Pancreas (tissue), 10 donors: ENCODE data around the gene SSNA1. TPM values are rescaled to one million over a fixed set of nuclear protein-coding genes. Genes with fewer than 3 reads are reported as not detected.

ENCODE experiments used
- ATAC-seq, 4 donors: fragments of 200-7000 bp; cut with Tn5 transposase; one replicate each; pipeline versions ENCODE4 v1.8.0 to v1.9.1; 2020; ENCODE audit warnings: mild to moderate bottlenecking in 4 of 4, moderate library complexity in 4 of 4
- DNase-seq, 6 donors: peaks; one replicate each; pipeline ENCODE4 v3.0.0-alpha.2; 2020
- FAIRE-seq: peaks from 2 replicates; lab custom pipeline; 2012; peaks lifted over from hg19 to GRCh38; lab: Jason Lieb, UNC
- H3K27ac ChIP-seq, 4 donors: fragments of 200-600 bp; sonication (generic); 1 replicate in 3 of 4; 2 replicates in 1 of 4; pipeline versions ENCODE4 v1.5.0 to v1.8.0; 2020
- H3K27me3 ChIP-seq, 4 donors: fragments of 200-600 bp; one replicate each; pipeline ENCODE4 v1.8.0; 2021
- H3K36me3 ChIP-seq, 3 donors: fragments of 200-600 bp; sonication (generic) in 1 of 3; one replicate each; pipeline versions ENCODE4 v1.5.0 to v1.8.0; 2020 to 2021
- H3K4me1 ChIP-seq, 3 donors: fragments of 200-600 bp; one replicate each; pipeline ENCODE4 v1.8.0; 2021
- H3K4me3 ChIP-seq, 4 donors: fragments of 200-600 bp; sonication (generic) in 2 of 4; one replicate each; pipeline versions ENCODE4 v1.5.0 to v1.8.0; 2020 to 2021
- H3K9me3 ChIP-seq, 4 donors: fragments of 200-600 bp; one replicate each; pipeline ENCODE4 v1.8.0; 2021
- WGBS, 2 donors: extraction: QIAGEN DNeasy Blood & Tissue Kit; methylation state at CpG; one replicate each; pipeline ENCODE4 v1.1.7; 2013; 5-methylcytosine and 5-hydroxymethylcytosine counted together
- intact Hi-C, 3 donors: fragments of 100-400 bp; cut with DNase I; formaldehyde crosslinking; loops; one replicate each; pipeline versions ENCODE4 v1.11.1 to v1.14.2; 2022
- polyA plus RNA-seq, 2 donors: library from polyadenylated mRNA; stranded (reverse); fragments of 200-250 nt; gene quantifications; one replicate each; pipeline ENCODE4 v1.2.3, GENCODE V29; 2013
- total RNA-seq, 6 donors: library from RNA; stranded (reverse); fragmentation: NEBNext Ultra II Directional in 4 of 6; extraction: Animal tissue kit (Norgen Biotek cat#: 25700) in 4 of 6; gene quantifications; one replicate each; pipeline versions ENCODE4 v1.2.1 to v1.2.4, GENCODE V29; 2021 to 2023
- TF ChIP-seq, protein P1 (sequence below), 4 donors: fragments of 200-600 bp; sonication (generic) in 3 of 4; IDR thresholded peaks; one replicate each; pipeline versions ENCODE4 v1.5.0 to v1.8.0; 2021; ENCODE audit warnings: antibody characterized with exemption in 4 of 4
- donor health status: healthy with polysubstance abuse.
- donor health status: DM: no; HTN: no; CAD: no; lungs with moderate emphysema.
- donor health status: DM: no; HTN: no; CAD: no.
- donor health status: control.
- donor health status: control.
- donor health status: Bipolar disorder and iron deficiency.
- donor health status: DM: yes; HTN: yes; CAD: no.
- donor health status: DM: no; HTN: no; CAD: no.
- donor health status: DM: no; HTN: no; CAD: no.
- donor health status: DM: yes; HTN: yes; CAD: no.

SSNA1 gene
- total and polyA plus RNA-seq, 8 donors: 30.8 to 81.0 (median 41.1) TPM

DNA sequence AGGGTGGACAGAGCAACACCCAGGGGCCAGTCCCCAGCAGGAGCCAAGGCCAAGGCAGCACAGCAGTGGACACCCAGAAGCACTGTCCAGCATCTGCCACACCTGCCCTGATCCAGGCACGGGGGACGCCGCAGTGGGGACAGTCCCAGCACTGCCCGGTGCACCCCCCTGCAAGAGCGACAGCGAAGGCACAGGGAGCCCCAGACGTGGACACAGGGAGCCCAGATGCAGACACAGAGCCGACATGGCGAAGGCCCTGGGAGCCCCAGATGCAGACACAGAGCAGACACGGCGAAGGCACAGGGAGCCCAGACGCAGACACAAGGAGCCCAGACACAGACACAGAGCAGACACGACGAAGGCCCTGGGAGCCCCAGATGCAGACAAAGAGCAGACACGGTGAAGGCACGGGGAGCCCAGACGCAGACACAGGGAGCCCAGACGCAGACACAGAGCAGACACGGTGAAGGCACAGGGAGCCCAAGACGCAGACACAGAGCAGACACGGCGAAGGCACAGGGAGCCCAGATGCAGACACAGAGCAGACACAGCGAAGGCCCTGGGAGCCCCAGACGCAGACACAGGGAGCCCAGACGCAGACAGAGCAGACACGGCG is 4.4 kb upstream of the SSNA1 start:
- no peaks in the 10 kb centered on the region for H3K27me3 ChIP-seq
- H3K36me3 ChIP-seq: peaks cover 0 to 52% (median 42%) of the 10 kb centered on the region in 3 donors
- DNase-seq: no peak
- FAIRE-seq: no peak
- H3K4me1 ChIP-seq: peaks cover 11 to 20% (median 16%) of the 10 kb centered on the region in 3 donors
- H3K4me3 ChIP-seq: no peak overlapping the region
- no peak for ATAC-seq
- no peak overlapping the region for H3K27ac ChIP-seq
- TF ChIP-seq, protein P1, sequence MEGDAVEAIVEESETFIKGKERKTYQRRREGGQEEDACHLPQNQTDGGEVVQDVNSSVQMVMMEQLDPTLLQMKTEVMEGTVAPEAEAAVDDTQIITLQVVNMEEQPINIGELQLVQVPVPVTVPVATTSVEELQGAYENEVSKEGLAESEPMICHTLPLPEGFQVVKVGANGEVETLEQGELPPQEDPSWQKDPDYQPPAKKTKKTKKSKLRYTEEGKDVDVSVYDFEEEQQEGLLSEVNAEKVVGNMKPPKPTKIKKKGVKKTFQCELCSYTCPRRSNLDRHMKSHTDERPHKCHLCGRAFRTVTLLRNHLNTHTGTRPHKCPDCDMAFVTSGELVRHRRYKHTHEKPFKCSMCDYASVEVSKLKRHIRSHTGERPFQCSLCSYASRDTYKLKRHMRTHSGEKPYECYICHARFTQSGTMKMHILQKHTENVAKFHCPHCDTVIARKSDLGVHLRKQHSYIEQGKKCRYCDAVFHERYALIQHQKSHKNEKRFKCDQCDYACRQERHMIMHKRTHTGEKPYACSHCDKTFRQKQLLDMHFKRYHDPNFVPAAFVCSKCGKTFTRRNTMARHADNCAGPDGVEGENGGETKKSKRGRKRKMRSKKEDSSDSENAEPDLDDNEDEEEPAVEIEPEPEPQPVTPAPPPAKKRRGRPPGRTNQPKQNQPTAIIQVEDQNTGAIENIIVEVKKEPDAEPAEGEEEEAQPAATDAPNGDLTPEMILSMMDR (IDR thresholded peaks at IDR 0.05): no peak
- intact Hi-C loops: no loop called here
- H3K9me3 ChIP-seq: no peaks in the 10 kb centered on the region
- 92 to 96% methylated on average over 27 of the region's 27 CpGs for WGBS, 2 donors

DNA sequence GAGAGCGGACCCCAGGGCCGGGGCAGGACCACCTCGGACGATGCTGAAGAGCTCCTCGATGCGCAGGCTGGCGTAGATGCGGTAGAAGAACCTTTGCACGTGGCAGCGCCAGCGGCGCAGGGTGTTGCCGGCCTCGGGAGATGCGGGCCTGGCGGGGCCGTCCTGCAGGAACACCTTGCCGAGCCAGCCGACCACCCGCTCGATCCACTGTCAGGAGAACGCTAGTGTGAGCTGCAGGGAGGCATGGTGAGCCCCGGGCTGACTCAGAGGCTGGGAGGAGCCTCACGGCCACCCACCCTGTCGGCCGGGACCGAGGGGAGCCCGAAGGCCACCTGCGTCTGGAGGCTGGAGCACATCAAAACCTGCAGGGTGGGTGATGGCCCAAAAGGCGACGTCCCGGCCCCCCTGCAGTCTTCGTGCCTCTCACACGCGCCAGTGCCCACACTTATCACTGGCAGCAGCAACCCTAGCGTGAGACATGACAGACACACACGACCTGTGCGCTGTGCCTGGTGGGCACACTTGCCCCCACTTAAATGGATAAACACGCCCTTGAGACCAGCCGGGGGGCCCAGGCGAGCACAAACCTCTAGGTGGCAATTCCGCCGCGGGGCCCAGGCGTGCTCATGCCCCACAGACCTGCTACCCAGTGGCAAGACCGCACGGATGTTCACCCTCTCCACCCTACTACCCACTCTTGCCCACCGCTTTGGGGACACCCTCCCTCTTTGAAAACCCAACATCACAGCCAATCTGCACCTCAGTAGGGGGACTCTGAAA is 3.4 kb upstream of the SSNA1 start:
- 89 to 90% methylated on average over 48 of the region's 48 CpGs for WGBS, 2 donors

DNA sequence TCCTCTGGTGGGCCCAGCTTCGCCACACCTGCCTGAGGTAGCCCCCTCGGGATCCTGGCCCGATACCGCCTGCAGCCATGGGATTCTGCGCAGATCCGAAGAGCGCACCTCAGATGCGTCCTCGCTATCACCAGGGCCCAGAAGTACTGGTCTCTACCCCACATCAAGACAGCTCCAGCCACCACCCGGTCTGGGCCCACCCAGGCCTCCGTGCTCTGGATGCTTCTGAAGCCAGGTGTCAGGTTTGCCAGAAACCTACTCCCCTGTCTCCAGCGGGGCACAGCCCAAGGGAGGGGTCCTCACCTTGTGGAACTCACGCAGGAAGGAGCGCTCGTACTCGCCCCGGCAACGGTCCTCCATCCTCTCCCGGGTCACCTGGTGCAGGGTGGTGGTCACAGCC is 2.6 kb upstream of the SSNA1 start:
- TF ChIP-seq, protein P1 (IDR thresholded peaks at IDR 0.05): no peak
- peaks cover 0 to 37% (median 31%) of the 10 kb centered on the region in 3 donors for H3K36me3 ChIP-seq
- DNase-seq (no peak), FAIRE-seq (no peak), ATAC-seq (no peak)
- no peaks in the 10 kb centered on the region for H3K27me3 ChIP-seq
- no peaks in the 10 kb centered on the region for H3K9me3 ChIP-seq
- intact Hi-C loops: loop anchor here in 1 of 3 donors (5.0 kb wide), 1 partner anchor 69 kb away; no protein-coding TSS in a partner anchor
- whole genome bisulfite sequencing, 2 donors: 89 to 92% methylated on average over 19 of the region's 19 CpGs
- no peak overlapping the region for H3K27ac ChIP-seq
- peaks cover 25 to 34% (median 34%) of the 10 kb centered on the region in 3 donors for H3K4me1 ChIP-seq
- H3K4me3 ChIP-seq: no peak overlapping the region

More for the DNA sequence above, 3.4 kb upstream of the SSNA1 start:
- Histone ChIP-seq H3K36me3 (peaks cover 0 to 46% (median 38%) of the 10 kb centered on the region in 3 donors), H3K27ac (no peak overlapping the region), H3K4me1 (peaks cover 19 to 26% (median 25%) of the 10 kb centered on the region in 3 donors), H3K27me3 (no peaks in the 10 kb centered on the region), H3K4me3 (no peak overlapping the region), H3K9me3 (no peaks in the 10 kb centered on the region)
- DNase-seq (peak in 1 of 6 donors; percentile 36), FAIRE-seq (no peak), ATAC-seq (no peak)
- TF ChIP-seq, protein P1 (IDR thresholded peaks at IDR 0.05): no peak
- intact Hi-C loops: loop anchor here in 1 of 3 donors (5.0 kb wide), 1 partner anchor 68 kb away; no protein-coding TSS in a partner anchor

DNA sequence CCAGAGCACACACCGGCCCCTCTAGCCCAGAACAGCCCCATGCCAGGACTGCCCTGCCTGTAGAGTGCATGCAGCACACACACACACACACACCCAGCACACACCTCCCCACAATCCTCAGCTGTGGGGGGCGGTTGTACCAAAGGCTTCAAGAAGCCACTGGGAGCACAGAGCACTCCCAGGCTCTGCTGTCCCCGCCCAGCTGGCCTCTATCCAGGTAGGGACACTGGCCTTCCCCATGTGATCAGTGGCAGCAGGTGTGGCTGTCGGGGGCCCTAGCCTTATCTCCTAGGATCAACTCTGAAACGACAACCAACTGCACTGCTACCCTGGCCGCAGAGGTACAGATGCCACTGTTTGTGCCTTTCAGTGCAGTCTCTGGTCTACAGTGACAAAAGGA is 2.1 kb upstream of the SSNA1 start:
- DNase-seq (peak in 1 of 6 donors; percentile 61), FAIRE-seq (no peak), ATAC-seq (no peak)
- Histone ChIP-seq H3K27me3 (no peaks in the 10 kb centered on the region), H3K36me3 (peaks cover 0 to 33% (median 27%) of the 10 kb centered on the region in 3 donors), H3K4me1 (peaks cover 25 to 37% (median 34%) of the 10 kb centered on the region in 3 donors), H3K9me3 (no peaks in the 10 kb centered on the region), H3K27ac (no peak overlapping the region), H3K4me3 (peak overlapping the region in 1 of 4 donors; percentile 5)
- TF ChIP-seq, protein P1 (IDR thresholded peaks at IDR 0.05): no peak
- 37 to 58% methylated on average over 6 of the region's 6 CpGs for WGBS, 2 donors
- intact Hi-C loops: loop anchor here in 1 of 3 donors (5.0 kb wide), 1 partner anchor 69 kb away; no protein-coding TSS in a partner anchor
